ENCODE measurements around the gene PHKB.
"Not testable (repeated sequence)": the region's sequence is repeated elsewhere in the genome, so short reads cannot be mapped to it uniquely, and the experiment has no call there.

PHKB gene

GRCh38 chr16:47460711-47461597 is at the start of gene PHKB, which contains the start of gene ITFG1:
TSS of gene PHKB (plus strand) at chr16:47461331. CDS start at chr16:47461351, 20 bp downstream.
TSS of gene ITFG1 (minus strand) at chr16:47461063. CDS start at chr16:47461045, 18 bp downstream.
- H3K9ac ChIP-seq (ENCODE audit: low read depth in 1 of 2, low read length in 2 of 2): peak within 1 kb of the TSS; percentile 85 to 94
- peak within 1 kb of the TSS; percentile 98 to 100 for H3K4me3 ChIP-seq (ENCODE audit: low read depth in 1 of 2, low read length in 2 of 2)
- peaks cover 13 to 39% of the 10 kb centered on the region in 2 donors for H3K4me1 ChIP-seq (ENCODE audit: control insufficient read depth in 1 of 2, insufficient read depth in 2 of 2, low read length in 2 of 2)
- no peaks in the 10 kb centered on the region for H3K27me3 ChIP-seq (ENCODE audit: control insufficient read depth in 1 of 2, insufficient read depth in 2 of 2, low read length in 2 of 2)
- H3K36me3 ChIP-seq (ENCODE audit: control insufficient read depth in 1 of 2, insufficient read depth in 2 of 2, low read length in 2 of 2): peaks cover 5 to 15% of the 10 kb centered on the region in 2 donors
- H3K9me3 ChIP-seq (ENCODE audit: control insufficient read depth in 1 of 2, low read length in 2 of 2): no peaks in the 10 kb centered on the region
- peak within 1 kb of the TSS; percentile 99 for H3K27ac ChIP-seq (ENCODE audit: low read depth, low read length)

- no peaks in the 10 kb centered on the region for H3K36me3 ChIP-seq (ENCODE audit: control insufficient read depth in 1 of 2, insufficient read depth in 2 of 2, low read length in 2 of 2)
- H3K27ac ChIP-seq (ENCODE audit: low read depth, low read length): no peak overlapping the region
- no peak overlapping the region for H3K9ac ChIP-seq (ENCODE audit: low read depth in 1 of 2, low read length in 2 of 2)
- no peaks in the 10 kb centered on the region for H3K27me3 ChIP-seq (ENCODE audit: control insufficient read depth in 1 of 2, insufficient read depth in 2 of 2, low read length in 2 of 2)
- H3K4me1 ChIP-seq (ENCODE audit: control insufficient read depth in 1 of 2, insufficient read depth in 2 of 2, low read length in 2 of 2): no peaks in the 10 kb centered on the region
- H3K9me3 ChIP-seq (ENCODE audit: control insufficient read depth in 1 of 2, low read length in 2 of 2): no peaks in the 10 kb centered on the region
- no peak overlapping the region for H3K4me3 ChIP-seq (ENCODE audit: low read depth in 1 of 2, low read length in 2 of 2)
Measured at GRCh38 chr16:47413041-47413440, 48.1 kb upstream of the PHKB start.

GRCh38 chr16:47416869-47417268 is 44.3 kb upstream of the PHKB start:
- H3K4me3 ChIP-seq (ENCODE audit: low read depth in 1 of 2, low read length in 2 of 2): no peak overlapping the region
- peaks cover 0 to 6% of the 10 kb centered on the region in 2 donors for H3K36me3 ChIP-seq (ENCODE audit: control insufficient read depth in 1 of 2, insufficient read depth in 2 of 2, low read length in 2 of 2)
- no peaks in the 10 kb centered on the region for H3K27me3 ChIP-seq (ENCODE audit: control insufficient read depth in 1 of 2, insufficient read depth in 2 of 2, low read length in 2 of 2)
- H3K9ac ChIP-seq (ENCODE audit: low read depth in 1 of 2, low read length in 2 of 2): no peak overlapping the region
- H3K4me1 ChIP-seq (ENCODE audit: control insufficient read depth in 1 of 2, insufficient read depth in 2 of 2, low read length in 2 of 2): no peaks in the 10 kb centered on the region
- no peaks in the 10 kb centered on the region for H3K9me3 ChIP-seq (ENCODE audit: control insufficient read depth in 1 of 2, low read length in 2 of 2)
- no peak overlapping the region for H3K27ac ChIP-seq (ENCODE audit: low read depth, low read length)

GRCh38 chr16:47424846-47425245 is 36.3 kb upstream of the PHKB start:
- H3K27ac ChIP-seq (ENCODE audit: low read depth, low read length): no peak overlapping the region
- H3K36me3 ChIP-seq (ENCODE audit: control insufficient read depth in 1 of 2, insufficient read depth in 2 of 2, low read length in 2 of 2): peaks cover 5 to 31% of the 10 kb centered on the region in 2 donors
- H3K4me1 ChIP-seq (ENCODE audit: control insufficient read depth in 1 of 2, insufficient read depth in 2 of 2, low read length in 2 of 2): no peaks in the 10 kb centered on the region
- no peaks in the 10 kb centered on the region for H3K9me3 ChIP-seq (ENCODE audit: control insufficient read depth in 1 of 2, low read length in 2 of 2)
- no peak overlapping the region for H3K9ac ChIP-seq (ENCODE audit: low read depth in 1 of 2, low read length in 2 of 2)
- no peak overlapping the region for H3K4me3 ChIP-seq (ENCODE audit: low read depth in 1 of 2, low read length in 2 of 2)
- H3K27me3 ChIP-seq (ENCODE audit: control insufficient read depth in 1 of 2, insufficient read depth in 2 of 2, low read length in 2 of 2): no peaks in the 10 kb centered on the region

- no peak overlapping the region for H3K9ac ChIP-seq (ENCODE audit: low read depth in 1 of 2, low read length in 2 of 2)
- no peaks in the 10 kb centered on the region for H3K27me3 ChIP-seq (ENCODE audit: control insufficient read depth in 1 of 2, insufficient read depth in 2 of 2, low read length in 2 of 2)
- no peaks in the 10 kb centered on the region for H3K9me3 ChIP-seq (ENCODE audit: control insufficient read depth in 1 of 2, low read length in 2 of 2)
- H3K27ac ChIP-seq (ENCODE audit: low read depth, low read length): no peak overlapping the region
- H3K4me3 ChIP-seq (ENCODE audit: low read depth in 1 of 2, low read length in 2 of 2): no peak overlapping the region
- H3K36me3 ChIP-seq (ENCODE audit: control insufficient read depth in 1 of 2, insufficient read depth in 2 of 2, low read length in 2 of 2): peaks cover 5 to 25% of the 10 kb centered on the region in 2 donors
- no peaks in the 10 kb centered on the region for H3K4me1 ChIP-seq (ENCODE audit: control insufficient read depth in 1 of 2, insufficient read depth in 2 of 2, low read length in 2 of 2)
Measured at GRCh38 chr16:47426806-47427205, 34.3 kb upstream of the PHKB start.

- no peak overlapping the region for H3K27ac ChIP-seq (ENCODE audit: low read depth, low read length)
Measured at GRCh38 chr16:47431960-47432359, 29.2 kb upstream of the PHKB start.

GRCh38 chr16:47434274-47434673 is 26.9 kb upstream of the PHKB start:
- not testable (repeated sequence) for H3K9ac ChIP-seq (ENCODE audit: low read depth in 1 of 2, low read length in 2 of 2)

More at GRCh38 chr16:47431960-47432359, 29.2 kb upstream of the PHKB start:
- no peak overlapping the region for H3K9ac ChIP-seq (ENCODE audit: low read depth in 1 of 2, low read length in 2 of 2)
- H3K4me3 ChIP-seq (ENCODE audit: low read depth in 1 of 2, low read length in 2 of 2): no peak overlapping the region
- no peaks in the 10 kb centered on the region for H3K27me3 ChIP-seq (ENCODE audit: control insufficient read depth in 1 of 2, insufficient read depth in 2 of 2, low read length in 2 of 2)
- no peaks in the 10 kb centered on the region for H3K9me3 ChIP-seq (ENCODE audit: control insufficient read depth in 1 of 2, low read length in 2 of 2)
- H3K4me1 ChIP-seq (ENCODE audit: control insufficient read depth in 1 of 2, insufficient read depth in 2 of 2, low read length in 2 of 2): no peaks in the 10 kb centered on the region
- peaks cover 0 to 14% of the 10 kb centered on the region in 2 donors for H3K36me3 ChIP-seq (ENCODE audit: control insufficient read depth in 1 of 2, insufficient read depth in 2 of 2, low read length in 2 of 2)

GRCh38 chr16:47440066-47440465 is 21.1 kb upstream of the PHKB start:
- not testable (repeated sequence) for H3K27me3 ChIP-seq (ENCODE audit: control insufficient read depth in 1 of 2, insufficient read depth in 2 of 2, low read length in 2 of 2); H3K9me3 ChIP-seq (ENCODE audit: control insufficient read depth in 1 of 2, low read length in 2 of 2); H3K27ac ChIP-seq (ENCODE audit: low read depth, low read length); H3K36me3 ChIP-seq (ENCODE audit: control insufficient read depth in 1 of 2, insufficient read depth in 2 of 2, low read length in 2 of 2); H3K4me3 ChIP-seq (ENCODE audit: low read depth in 1 of 2, low read length in 2 of 2); H3K4me1 ChIP-seq (ENCODE audit: control insufficient read depth in 1 of 2, insufficient read depth in 2 of 2, low read length in 2 of 2); H3K9ac ChIP-seq (ENCODE audit: low read depth in 1 of 2, low read length in 2 of 2)

More at GRCh38 chr16:47434274-47434673, 26.9 kb upstream of the PHKB start:
- not testable (repeated sequence) for H3K9me3 ChIP-seq (ENCODE audit: control insufficient read depth in 1 of 2, low read length in 2 of 2); H3K27me3 ChIP-seq (ENCODE audit: control insufficient read depth in 1 of 2, insufficient read depth in 2 of 2, low read length in 2 of 2); H3K27ac ChIP-seq (ENCODE audit: low read depth, low read length); H3K36me3 ChIP-seq (ENCODE audit: control insufficient read depth in 1 of 2, insufficient read depth in 2 of 2, low read length in 2 of 2); H3K4me1 ChIP-seq (ENCODE audit: control insufficient read depth in 1 of 2, insufficient read depth in 2 of 2, low read length in 2 of 2); H3K4me3 ChIP-seq (ENCODE audit: low read depth in 1 of 2, low read length in 2 of 2)

- not testable (repeated sequence) for H3K27ac ChIP-seq (ENCODE audit: low read depth, low read length); H3K9me3 ChIP-seq (ENCODE audit: control insufficient read depth in 1 of 2, low read length in 2 of 2); H3K36me3 ChIP-seq (ENCODE audit: control insufficient read depth in 1 of 2, insufficient read depth in 2 of 2, low read length in 2 of 2); H3K4me3 ChIP-seq (ENCODE audit: low read depth in 1 of 2, low read length in 2 of 2); H3K9ac ChIP-seq (ENCODE audit: low read depth in 1 of 2, low read length in 2 of 2); H3K4me1 ChIP-seq (ENCODE audit: control insufficient read depth in 1 of 2, insufficient read depth in 2 of 2, low read length in 2 of 2); H3K27me3 ChIP-seq (ENCODE audit: control insufficient read depth in 1 of 2, insufficient read depth in 2 of 2, low read length in 2 of 2)
Measured at GRCh38 chr16:47442884-47443283, 18.2 kb upstream of the PHKB start.

- H3K9me3 ChIP-seq (ENCODE audit: control insufficient read depth in 1 of 2, low read length in 2 of 2): no peaks in the 10 kb centered on the region
- H3K36me3 ChIP-seq (ENCODE audit: control insufficient read depth in 1 of 2, insufficient read depth in 2 of 2, low read length in 2 of 2): peaks cover 12% of the 10 kb centered on the region in 2 donors
- peaks cover 10 to 16% of the 10 kb centered on the region in 2 donors for H3K4me1 ChIP-seq (ENCODE audit: control insufficient read depth in 1 of 2, insufficient read depth in 2 of 2, low read length in 2 of 2)
Measured at GRCh38 chr16:47446431-47446830, 14.7 kb upstream of the PHKB start.

More at GRCh38 chr16:47446431-47446830, 14.7 kb upstream of the PHKB start:
- Histone ChIP-seq H3K27me3 (ENCODE audit: control insufficient read depth in 1 of 2, insufficient read depth in 2 of 2, low read length in 2 of 2) (no peaks in the 10 kb centered on the region), H3K9ac (ENCODE audit: low read depth in 1 of 2, low read length in 2 of 2) (no peak overlapping the region), H3K4me3 (ENCODE audit: low read depth in 1 of 2, low read length in 2 of 2) (no peak overlapping the region), H3K27ac (ENCODE audit: low read depth, low read length) (no peak overlapping the region)
